ENCODE results near the gene SUCLA2. TPM values are rescaled to one million over a fixed set of nuclear protein-coding genes. Genes with fewer than 3 reads are reported as not detected.

SUCLA2 gene
- polyA plus RNA-seq, 3 donors = 15.0 to 37.2 (median 34.3) TPM

DNA sequence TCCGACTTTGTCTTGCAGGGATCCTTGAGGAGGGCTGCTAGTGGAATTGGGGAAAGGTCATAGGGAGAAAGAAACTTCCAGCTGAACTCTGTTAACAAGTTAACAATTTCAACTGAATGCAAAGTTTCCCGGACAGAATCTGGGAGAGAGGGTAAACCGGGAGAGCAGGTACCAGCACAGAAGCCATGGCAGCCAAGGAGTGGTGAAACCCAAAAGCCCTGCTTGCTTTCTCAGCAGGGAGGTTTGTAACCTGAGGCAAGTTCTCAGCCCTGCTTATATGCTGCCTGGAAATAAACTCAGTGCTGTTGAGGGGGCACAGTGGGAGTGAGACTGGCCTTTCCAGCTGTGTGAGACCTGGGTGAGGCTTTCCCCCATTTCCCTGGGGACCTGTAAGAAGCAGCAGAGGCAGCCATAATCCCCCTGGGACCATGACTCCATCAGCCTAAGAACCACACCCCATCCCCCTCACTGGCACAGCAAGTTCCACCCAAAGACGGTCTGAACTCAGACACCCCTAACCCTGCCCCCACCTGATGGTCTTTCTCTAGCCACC is 84.0 kb downstream of the SUCLA2 start:
- H3K4me1 Mint-ChIP-seq = no peaks in the 10 kb centered on the region
- H3K27ac Mint-ChIP-seq = no peak overlapping the region
- H3K9ac ChIP-seq (ENCODE audit: insufficient read depth, low read length, poor library complexity, severe bottlenecking) = no peak overlapping the region
- H4K20me1 ChIP-seq (ENCODE audit: insufficient read depth, low read length) = no peaks in the 10 kb centered on the region
- peaks cover 8 to 34% (median 23%) of the 10 kb centered on the region in 7 donors for H3K9me3 Mint-ChIP-seq
- no peak overlapping the region for H3K4me3 Mint-ChIP-seq
- no peak for DNase-seq
- WGBS (ENCODE audit: insufficient coverage) = 93% methylated on average over 3 of the region's 4 CpGs
- no peak overlapping the region for H3K4me2 ChIP-seq (replicated peaks; ENCODE audit: extremely low read depth, low read length, poor library complexity, severe bottlenecking)
- H3K4me3 ChIP-seq (replicated peaks in 1 of 3; ENCODE audit: low read depth in 2 of 3, low read length in 3 of 3) = no peak overlapping the region
- peaks cover 0 to 6% of the 10 kb centered on the region in 2 donors for H3K9me3 ChIP-seq (replicated peaks in 1 of 2; ENCODE audit: control insufficient read depth in 1 of 2, insufficient read depth in 1 of 2, low read length in 2 of 2)
- intact Hi-C loops (cut with micrococcal nuclease) = no loop called here
- peaks cover 0 to 4% of the 10 kb centered on the region in 2 donors for H3K36me3 Mint-ChIP-seq
- no peaks in the 10 kb centered on the region for H3K79me2 ChIP-seq (ENCODE audit: insufficient read depth, low read length)
- H3K27ac ChIP-seq (ENCODE audit: low read depth in 1 of 2, low read length in 2 of 2) = no peak overlapping the region
- H3K4me1 ChIP-seq (ENCODE audit: control insufficient read depth in 1 of 2, insufficient read depth in 2 of 2, low read length in 2 of 2) = no peaks in the 10 kb centered on the region
- H2AFZ ChIP-seq (ENCODE audit: insufficient read depth, low read depth, low read length, poor library complexity, severe bottlenecking) = no peak overlapping the region
- no peak for TF ChIP-seq CTCF (IDR thresholded peaks at IDR 0.05)
- H3K27me3 ChIP-seq (ENCODE audit: control insufficient read depth in 2 of 2, insufficient read depth in 2 of 2, low read length in 2 of 2) = no peaks in the 10 kb centered on the region
- peaks cover 0 to 2% (median 0%) of the 10 kb centered on the region in 3 donors for H3K27me3 Mint-ChIP-seq (ENCODE audit: low read depth in 3 of 3)
- H3K36me3 ChIP-seq (replicated peaks in 1 of 2; ENCODE audit: control insufficient read depth in 1 of 2, insufficient read depth in 2 of 2, low read length in 2 of 2) = no peaks in the 10 kb centered on the region

DNA sequence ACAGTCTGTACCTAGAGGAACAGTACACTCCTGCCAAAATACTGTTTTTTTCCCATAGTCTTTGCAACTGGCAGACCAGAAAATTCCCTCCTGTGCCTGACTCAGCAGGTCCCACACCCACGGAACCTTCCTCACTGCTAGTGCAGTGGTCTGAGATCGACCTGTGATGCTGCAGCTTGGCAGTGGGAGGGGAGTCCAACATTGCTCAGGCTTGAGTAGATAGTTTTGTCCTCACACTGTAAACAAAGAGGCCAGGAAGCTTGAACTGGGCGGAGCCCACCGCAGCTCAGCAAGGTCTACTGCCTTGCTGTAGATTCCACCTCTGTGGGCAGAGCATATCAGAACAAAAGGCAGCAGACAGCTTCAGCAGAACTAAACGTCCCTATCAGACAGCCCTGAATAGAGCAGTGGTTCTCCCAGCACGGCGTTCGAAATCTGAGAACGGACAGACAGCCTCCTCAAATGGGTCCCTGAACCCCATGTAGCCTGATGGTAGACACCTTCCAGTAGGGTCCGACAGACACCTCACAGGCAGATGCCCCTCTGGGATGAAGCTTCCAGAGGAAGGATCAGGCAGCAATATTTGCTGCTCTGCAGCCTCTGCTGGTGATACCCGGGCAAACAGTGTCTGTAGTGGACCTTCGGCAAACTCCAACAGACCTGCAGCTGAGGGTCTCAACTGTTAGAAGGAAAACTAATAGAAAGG is 92.7 kb downstream of the SUCLA2 start:
- Histone ChIP-seq H4K20me1 (ENCODE audit: insufficient read depth, low read length) (no peaks in the 10 kb centered on the region), H3K9ac (ENCODE audit: insufficient read depth, low read length, poor library complexity, severe bottlenecking) (no peak overlapping the region), H3K27me3 (ENCODE audit: control insufficient read depth in 2 of 2, insufficient read depth in 2 of 2, low read length in 2 of 2) (no peaks in the 10 kb centered on the region), H3K27ac (ENCODE audit: low read depth in 1 of 2, low read length in 2 of 2) (no peak overlapping the region), H3K9me3 (replicated peaks in 1 of 2; ENCODE audit: control insufficient read depth in 1 of 2, insufficient read depth in 1 of 2, low read length in 2 of 2) (peaks cover 0 to 7% of the 10 kb centered on the region in 2 donors), H3K4me3 (replicated peaks in 1 of 3; ENCODE audit: low read depth in 2 of 3, low read length in 3 of 3) (no peak overlapping the region), H3K79me2 (ENCODE audit: insufficient read depth, low read length) (no peaks in the 10 kb centered on the region), H3K4me2 (replicated peaks; ENCODE audit: extremely low read depth, low read length, poor library complexity, severe bottlenecking) (no peak overlapping the region), H3K36me3 (replicated peaks in 1 of 2; ENCODE audit: control insufficient read depth in 1 of 2, insufficient read depth in 2 of 2, low read length in 2 of 2) (no peaks in the 10 kb centered on the region), H2AFZ (ENCODE audit: insufficient read depth, low read depth, low read length, poor library complexity, severe bottlenecking) (no peak overlapping the region), H3K4me1 (ENCODE audit: control insufficient read depth in 1 of 2, insufficient read depth in 2 of 2, low read length in 2 of 2) (peaks cover 7 to 11% of the 10 kb centered on the region in 2 donors)
- intact Hi-C loops (cut with micrococcal nuclease) = no loop called here
- 100% methylated on average over 8 of the region's 12 CpGs for WGBS (ENCODE audit: insufficient coverage)
- no peak for TF ChIP-seq CTCF (IDR thresholded peaks at IDR 0.05)
- Mint-ChIP-seq H3K9me3 (peaks cover 5 to 28% (median 15%) of the 10 kb centered on the region in 7 donors), H3K36me3 (peaks cover 0 to 4% of the 10 kb centered on the region in 2 donors), H3K4me1 (peaks cover 9% of the 10 kb centered on the region), H3K4me3 (no peak overlapping the region), H3K27me3 (ENCODE audit: low read depth in 3 of 3) (peaks cover 0 to 2% (median 0%) of the 10 kb centered on the region in 3 donors), H3K27ac (no peak overlapping the region)
- DNase-seq = no peak
